GM19324 (cell line): ENCODE results near the gene FERMT3.
A peak's percentile ranks its signal among the peaks of the same experiment; 100 is the strongest.

ENCODE experiments used
- ATAC-seq: cut with Tn5 transposase; IDR thresholded peaks from one replicate; pipeline ENCODE4 v1.9.1; 2021; ENCODE audit warnings: mild to moderate bottlenecking, moderate library complexity; ENCODE audit not compliant: unreplicated experiment, low FRiP score

Gene FERMT3

GRCh38 chr11:64218628-64219353, 12.3 kb downstream of the FERMT3 start:
- no peak for ATAC-seq

- ATAC-seq = no peak
Observed at GRCh38 chr11:64219354-64219684, 12.8 kb downstream of the FERMT3 start.

- ATAC-seq = no peak
Observed at GRCh38 chr11:64219755-64220154, 13.2 kb downstream of the FERMT3 start.

- no peak for ATAC-seq
Observed at GRCh38 chr11:64220271-64220670, 13.8 kb downstream of the FERMT3 start.

- no peak for ATAC-seq
Observed at GRCh38 chr11:64220798-64221197, 14.3 kb downstream of the FERMT3 start.

GRCh38 chr11:64222651-64223000, 16.1 kb downstream of the FERMT3 start:
- ATAC-seq = no peak

GRCh38 chr11:64223001-64223651, 16.6 kb downstream of the FERMT3 start:
- no peak for ATAC-seq

GRCh38 chr11:64224151-64224890, 17.8 kb downstream of the FERMT3 start:
- no peak for ATAC-seq

- no peak for ATAC-seq
Observed at GRCh38 chr11:64224891-64225607, 18.5 kb downstream of the FERMT3 start.

GRCh38 chr11:64225608-64226506, 19.3 kb downstream of the FERMT3 start, which contains the start of the genes NUDT22 and TRPT1:
TSS of gene NUDT22 (plus strand) at chr11:64226274. CDS start at chr11:64226653, 379 bp downstream.
TSS of gene TRPT1 (minus strand) at chr11:64226186. CDS start at chr11:64225860, 326 bp downstream.
- peak; percentile 47 for ATAC-seq

GRCh38 chr11:64226507-64227051, 20.1 kb downstream of the FERMT3 start:
- peak; percentile 27 for ATAC-seq

- ATAC-seq = no peak
Observed at GRCh38 chr11:64227405-64227956, 21.0 kb downstream of the FERMT3 start.

- ATAC-seq = no peak
Observed at GRCh38 chr11:64229090-64229743, 22.7 kb downstream of the FERMT3 start.

- ATAC-seq = no peak
Observed at GRCh38 chr11:64229744-64230170, 23.2 kb downstream of the FERMT3 start.

- ATAC-seq = peak; percentile 55
Observed at GRCh38 chr11:64230171-64230984, 23.9 kb downstream of the FERMT3 start, which contains the start of gene DNAJC4. TSS of gene DNAJC4 (plus strand) at chr11:64230548. CDS start at chr11:64230855, 307 bp downstream.

GRCh38 chr11:64230985-64231365, 24.5 kb downstream of the FERMT3 start:
- ATAC-seq = no peak

- no peak for ATAC-seq
Observed at GRCh38 chr11:64231546-64231945, 25.0 kb downstream of the FERMT3 start.
